ENCODE results near the gene EFL1. TPM values are rescaled to one million over a fixed set of nuclear protein-coding genes. Genes with fewer than 3 reads are reported as not detected.
"Not testable (repeated sequence)": the region's sequence is repeated elsewhere in the genome, so short reads cannot be mapped to it uniquely, and the experiment has no call there.

The EFL1 gene
- total and polyA plus RNA-seq, 10 of the 15 experiments (the other 5 are each of a cell fraction or from before 2014, with no cell fraction given), result 6.2 to 42.3 (median 24.7) TPM

DNA sequence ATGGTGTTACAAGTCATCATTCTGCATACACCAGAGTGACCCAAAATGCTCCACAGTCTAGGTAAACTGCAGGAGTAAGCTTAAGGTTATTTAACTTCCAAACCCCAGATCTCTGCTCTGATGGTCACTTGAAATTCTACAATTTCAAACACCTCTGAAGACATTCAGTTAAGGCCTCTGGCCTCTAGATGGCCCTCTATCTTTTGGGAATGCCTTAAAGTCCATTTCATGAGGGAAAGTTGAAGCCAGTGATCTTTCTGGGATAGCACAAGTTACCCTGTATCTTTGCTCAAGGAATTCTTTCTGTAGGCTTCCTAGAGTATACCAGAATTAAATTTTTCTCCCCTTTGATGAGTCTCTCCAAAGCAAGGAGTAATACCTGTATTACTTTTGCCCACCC lies 18.7 kb upstream of the EFL1 start:
- H3K4me3 ChIP-seq; H3K27me3 ChIP-seq (replicated peaks in 1 of 2; ENCODE audit: control insufficient read depth in 2 of 2, insufficient read depth in 2 of 2, low read length in 1 of 2); H3K36me3 ChIP-seq (ENCODE audit: control insufficient read depth in 2 of 2, insufficient read depth in 2 of 2, low read length in 1 of 2); H3K4me2 ChIP-seq (ENCODE audit: control insufficient read depth, insufficient read depth); H3K79me2 ChIP-seq (ENCODE audit: control insufficient read depth, insufficient read depth, low read length); H4K20me1 ChIP-seq (ENCODE audit: control insufficient read depth, insufficient read depth); POLR2A ChIA-PET; in situ Hi-C loops (cut with MboI); H3K4me1 ChIP-seq (ENCODE audit: control insufficient read depth, insufficient read depth, low read length); H3K9ac ChIP-seq (ENCODE audit: control insufficient read depth, insufficient read depth, low read length); DNase-seq (ENCODE audit: low read depth, low spot score); H3K27ac ChIP-seq (ENCODE audit: control insufficient read depth, insufficient read depth); BruUV-seq (replicated peaks); H2AFZ ChIP-seq (ENCODE audit: control insufficient read depth, low read depth, low read length); H3K9me3 ChIP-seq (replicated peaks; ENCODE audit: control insufficient read depth, insufficient read depth, low read length): not testable (repeated sequence)
- intact Hi-C loops (cut with micrococcal nuclease; ENCODE audit: unreplicated experiment), result loop anchor here (10.0 kb wide), 1 partner anchor 54 kb away; no protein-coding TSS in a partner anchor
- peak; percentile 81 for ATAC-seq
- SMC1A ChIA-PET (ENCODE audit: uncharacterized antibody, unreplicated experiment), result interaction anchor here (1.5 kb wide), 1 partner anchor 21 kb away, joined by 4 read pairs; no protein-coding TSS in a partner anchor
- TF ChIP-seq CTCF (IDR thresholded peaks at IDR 0.05 in 2 of 3, conservative IDR thresholded peaks at IDR 0.05 in 1 of 3; ENCODE audit: control insufficient read depth in 2 of 3, extremely low read depth in 1 of 3, insufficient read depth in 1 of 3, low read depth in 3 of 3, low read length in 3 of 3), result peak in 2 of 3 experiments; percentile 6 to 7; a peak in 1 of 6 replicates
- FAIRE-seq, result peak; percentile 92
- CTCF ChIA-PET, result interaction anchor here (1.0 to 2.0 kb wide), 7 partner anchors 9 to 173 kb away, joined by 3 to 7 read pairs (median 5); partner anchors contain the start of genes EFL1 and SAXO2
- RAD21 ChIA-PET (ENCODE audit: unreplicated experiment), result interaction anchor here (1.2 kb wide), 1 partner anchor 21 kb away, joined by 4 read pairs; no protein-coding TSS in a partner anchor

GRCh38 chr15:82275410-82275809 lies 12.9 kb upstream of the EFL1 start:
- ATAC-seq (no peak), DNase-seq (ENCODE audit: low read depth, low spot score) (no peak), FAIRE-seq (no peak)
- H3K9ac ChIP-seq (ENCODE audit: control insufficient read depth, insufficient read depth, low read length), result no peak overlapping the region
- no peaks in the 10 kb centered on the region for H3K27me3 ChIP-seq (replicated peaks in 1 of 2; ENCODE audit: control insufficient read depth in 2 of 2, insufficient read depth in 2 of 2, low read length in 1 of 2)
- H2AFZ ChIP-seq (ENCODE audit: control insufficient read depth, low read depth, low read length), result no peak overlapping the region
- ChIA-PET CTCF (no interaction called here), SMC1A (ENCODE audit: uncharacterized antibody, unreplicated experiment) (no interaction called here), RAD21 (ENCODE audit: unreplicated experiment) (no interaction called here), POLR2A (interaction anchor here (0.6 kb wide), 1 partner anchor 478 kb away, joined by 5 read pairs; no protein-coding TSS in a partner anchor)
- no TSS peak for BruUV-seq (replicated peaks)
- no peak overlapping the region for H3K4me2 ChIP-seq (ENCODE audit: control insufficient read depth, insufficient read depth)
- H3K9me3 ChIP-seq (replicated peaks; ENCODE audit: control insufficient read depth, insufficient read depth, low read length), result peaks cover 2% of the 10 kb centered on the region; the same call in 1 of the 3 replicates
- H3K4me3 ChIP-seq, result no peak overlapping the region
- H4K20me1 ChIP-seq (ENCODE audit: control insufficient read depth, insufficient read depth), result no peaks in the 10 kb centered on the region
- H3K4me1 ChIP-seq (ENCODE audit: control insufficient read depth, insufficient read depth, low read length), result no peaks in the 10 kb centered on the region
- intact Hi-C loops (cut with micrococcal nuclease; ENCODE audit: unreplicated experiment), result no loop called here
- no peaks in the 10 kb centered on the region for H3K79me2 ChIP-seq (ENCODE audit: control insufficient read depth, insufficient read depth, low read length)
- in situ Hi-C loops (cut with MboI), result no loop called here
- no peak overlapping the region for H3K27ac ChIP-seq (ENCODE audit: control insufficient read depth, insufficient read depth)
- no peaks in the 10 kb centered on the region for H3K36me3 ChIP-seq (ENCODE audit: control insufficient read depth in 2 of 2, insufficient read depth in 2 of 2, low read length in 1 of 2)
- TF ChIP-seq GABPA (IDR thresholded peaks at IDR 0.05; ENCODE audit: low read depth) (no peak), CHD2 (IDR thresholded peaks at IDR 0.05; ENCODE audit: borderline replicate concordance, low read depth, low read length) (no peak), REST (IDR thresholded peaks at IDR 0.05; ENCODE audit: low read depth, low read length) (no peak), RAD51 (IDR thresholded peaks at IDR 0.05) (no peak), RAD21 (IDR thresholded peaks at IDR 0.05; ENCODE audit: insufficient read depth, low read depth, low read length) (no peak), CBX5 (IDR thresholded peaks at IDR 0.05; ENCODE audit: low read depth) (no peak), PML (IDR thresholded peaks at IDR 0.05; ENCODE audit: low read length) (no peak), MYC (IDR thresholded peaks at IDR 0.05; ENCODE audit: insufficient read depth, insufficient read length, insufficient replicate concordance, low read length, severe bottlenecking) (no peak), JUND (IDR thresholded peaks at IDR 0.05; ENCODE audit: low read depth, low read length) (no peak)
- TF ChIP-seq, protein P1, sequence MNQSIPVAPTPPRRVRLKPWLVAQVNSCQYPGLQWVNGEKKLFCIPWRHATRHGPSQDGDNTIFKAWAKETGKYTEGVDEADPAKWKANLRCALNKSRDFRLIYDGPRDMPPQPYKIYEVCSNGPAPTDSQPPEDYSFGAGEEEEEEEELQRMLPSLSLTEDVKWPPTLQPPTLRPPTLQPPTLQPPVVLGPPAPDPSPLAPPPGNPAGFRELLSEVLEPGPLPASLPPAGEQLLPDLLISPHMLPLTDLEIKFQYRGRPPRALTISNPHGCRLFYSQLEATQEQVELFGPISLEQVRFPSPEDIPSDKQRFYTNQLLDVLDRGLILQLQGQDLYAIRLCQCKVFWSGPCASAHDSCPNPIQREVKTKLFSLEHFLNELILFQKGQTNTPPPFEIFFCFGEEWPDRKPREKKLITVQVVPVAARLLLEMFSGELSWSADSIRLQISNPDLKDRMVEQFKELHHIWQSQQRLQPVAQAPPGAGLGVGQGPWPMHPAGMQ (IDR thresholded peaks at IDR 0.05; ENCODE audit: borderline replicate concordance), result no peak

Data from GM12878 (cell line).